NCI-H2171 (cell line): ENCODE measurements around the gene CECR2.
"Not testable (repeated sequence)": the region's sequence is repeated elsewhere in the genome, so short reads cannot be mapped to it uniquely, and the experiment has no call there.

Experiments used
- DNase-seq: peaks from one replicate; lab custom pipeline; 2025; lab: John Stamatoyannopoulos, UW

The CECR2 gene

DNA sequence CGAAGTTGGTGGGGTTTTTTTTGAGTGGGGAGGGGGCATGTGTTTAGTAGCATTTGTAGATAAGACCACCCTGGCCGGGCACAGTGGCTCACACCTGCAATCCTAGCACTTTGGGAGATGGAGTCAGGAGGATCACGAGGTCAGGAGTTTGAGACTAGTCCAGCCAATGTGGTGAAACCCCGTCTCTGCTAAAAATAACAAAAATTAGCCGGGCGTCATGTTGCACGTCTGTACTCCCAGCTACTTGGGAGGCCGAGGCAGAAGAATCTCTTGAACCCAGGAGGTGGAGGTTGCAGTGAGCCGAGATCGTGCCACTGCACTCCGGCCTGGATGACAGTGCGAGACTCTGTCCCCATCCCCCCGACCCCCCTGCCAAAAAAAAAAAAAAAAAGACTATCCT is 34.6 kb downstream of the CECR2 start:
- no peak for DNase-seq

- no peak for DNase-seq
These were observed 38.4 kb downstream of the CECR2 start for GRCh38 chr22:17407643-17408042.

GRCh38 chr22:17410576-17410975 is 41.3 kb downstream of the CECR2 start:
- DNase-seq, result no peak

GRCh38 chr22:17411213-17411612 is 42.0 kb downstream of the CECR2 start:
- peak; percentile 89 for DNase-seq

DNA sequence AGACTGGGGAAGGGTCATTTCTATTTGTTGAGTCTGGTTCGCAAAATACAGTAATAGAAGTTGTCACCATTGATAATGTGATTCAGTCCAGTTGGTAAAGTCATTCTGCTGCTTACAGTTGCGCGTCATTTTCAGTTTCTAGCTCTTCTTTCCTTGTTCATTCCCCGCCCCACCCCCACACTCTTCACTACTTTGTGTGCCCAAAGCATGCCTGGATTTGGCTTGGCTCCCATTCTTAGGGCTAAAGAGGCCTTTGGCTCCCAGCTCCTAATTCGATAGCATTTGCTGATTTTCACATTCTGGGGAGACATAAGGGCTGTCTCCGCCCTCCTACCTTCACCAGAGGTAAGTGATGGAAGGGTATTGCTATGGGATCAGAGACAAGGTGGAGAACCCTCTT is 43.0 kb downstream of the CECR2 start:
- peak; percentile 45 for DNase-seq

- DNase-seq, result no peak
These were observed 49.6 kb downstream of the CECR2 start for GRCh38 chr22:17418890-17419324.

DNA sequence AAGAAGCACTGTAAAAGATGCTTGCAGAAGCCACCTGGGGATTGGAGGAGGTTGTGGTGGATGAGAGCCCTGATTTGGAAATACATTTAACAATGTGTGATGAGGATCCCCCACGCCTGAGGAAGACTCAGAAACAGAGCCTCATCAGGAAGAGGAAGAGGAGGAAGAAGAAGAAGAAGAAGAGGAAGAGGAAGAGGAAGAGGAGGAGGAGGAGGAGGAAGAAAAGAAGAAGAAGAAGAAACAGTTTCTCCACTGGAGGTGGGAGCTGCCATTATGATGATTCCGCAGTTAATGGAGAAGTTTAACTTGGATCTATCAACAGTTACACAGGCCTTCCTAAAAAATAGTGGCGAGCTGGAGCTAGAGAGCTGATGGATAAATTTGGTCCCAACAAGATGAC is 50.1 kb downstream of the CECR2 start:
- DNase-seq, result no peak

- no peak for DNase-seq
These were observed 53.6 kb downstream of the CECR2 start for GRCh38 chr22:17422736-17423343.

- DNase-seq, result no peak
These were observed 54.4 kb downstream of the CECR2 start for GRCh38 chr22:17423616-17424015.

DNA sequence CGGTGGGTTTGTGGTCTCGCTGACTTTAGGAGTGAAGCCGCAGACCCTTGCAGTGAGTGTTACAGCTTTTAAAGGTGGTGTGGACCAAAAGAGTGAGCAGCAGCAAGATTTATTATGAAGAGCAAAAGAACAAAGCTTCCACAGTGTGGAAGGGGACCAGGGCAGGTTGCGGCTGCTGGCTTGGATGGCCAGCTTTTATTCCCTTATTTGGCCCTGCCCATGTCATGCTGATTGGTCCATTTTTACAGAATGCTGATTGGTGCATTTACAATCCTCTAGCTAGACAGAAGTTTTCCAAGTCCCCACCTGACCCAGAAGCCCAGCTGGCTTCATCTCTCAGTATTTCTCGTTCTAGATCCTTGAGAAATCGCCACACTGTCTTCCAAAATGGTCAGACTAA is 58.3 kb downstream of the CECR2 start:
- not testable (repeated sequence) for DNase-seq

DNA sequence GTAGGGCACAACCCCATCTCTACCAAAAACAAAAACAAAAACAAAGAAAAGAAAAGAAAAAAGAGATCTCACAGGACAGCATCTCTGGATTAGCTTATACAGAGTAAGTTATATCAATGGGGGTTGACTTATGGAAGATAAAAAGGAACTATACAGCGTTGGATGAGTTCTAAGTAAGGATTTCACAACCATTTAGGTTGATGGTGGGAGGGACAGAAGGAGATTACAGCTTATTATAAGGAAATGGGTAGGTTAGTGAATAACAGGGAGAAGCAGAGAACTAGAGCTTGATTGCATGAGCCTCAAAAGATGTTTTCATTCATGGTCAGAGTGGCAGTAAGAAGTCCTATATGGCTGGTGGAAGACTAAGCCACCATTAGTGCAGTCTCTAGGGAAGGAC is 60.3 kb downstream of the CECR2 start:
- DNase-seq, result no peak

DNA sequence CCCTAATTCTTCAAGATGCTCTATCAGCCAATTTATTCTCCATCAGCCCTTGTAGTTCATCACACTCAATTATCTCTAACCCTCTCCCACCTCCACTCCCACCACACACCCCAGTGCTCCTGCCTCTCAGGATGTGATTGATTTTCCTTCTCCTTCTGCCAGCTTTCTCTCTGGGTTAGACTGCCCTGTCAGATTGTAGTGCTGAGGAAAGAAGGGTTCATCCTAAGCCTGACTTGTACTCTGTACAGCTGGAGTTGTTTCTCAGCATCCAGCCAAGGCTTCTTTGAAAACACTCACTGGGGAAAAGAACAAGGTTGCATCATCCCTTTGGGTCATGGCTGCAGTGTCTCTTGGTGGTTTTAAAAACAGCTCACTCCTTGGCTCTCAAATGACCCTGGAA is 61.2 kb downstream of the CECR2 start:
- DNase-seq, result no peak

- DNase-seq, result no peak
These were observed 61.9 kb downstream of the CECR2 start for GRCh38 chr22:17431179-17431578.

GRCh38 chr22:17434856-17435255 is 65.6 kb downstream of the CECR2 start:
- no peak for DNase-seq

GRCh38 chr22:17435375-17435774 is 66.1 kb downstream of the CECR2 start:
- DNase-seq, result no peak

GRCh38 chr22:17436382-17436980 is 67.2 kb downstream of the CECR2 start:
- no peak for DNase-seq

GRCh38 chr22:17436981-17437412 is 67.7 kb downstream of the CECR2 start:
- DNase-seq, result no peak

DNA sequence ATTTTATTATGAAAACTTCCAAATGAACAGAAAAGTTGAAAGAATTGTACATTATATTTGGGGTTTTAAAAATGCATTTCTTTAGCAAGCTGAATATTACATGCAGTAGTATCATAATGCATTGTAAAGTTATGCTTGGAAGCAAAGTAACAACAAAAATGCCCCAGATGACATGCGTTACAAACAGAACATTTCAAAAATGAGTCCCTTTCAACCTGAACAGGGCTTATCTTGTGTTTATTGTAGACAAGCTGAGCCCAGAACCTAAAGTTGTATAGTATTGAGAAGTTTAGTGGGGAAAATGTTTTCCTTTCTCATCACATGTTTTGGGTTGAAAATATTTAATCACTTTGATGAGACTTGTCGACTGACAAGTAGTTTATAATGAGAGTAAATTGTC is 68.8 kb downstream of the CECR2 start:
- DNase-seq, result no peak

DNA sequence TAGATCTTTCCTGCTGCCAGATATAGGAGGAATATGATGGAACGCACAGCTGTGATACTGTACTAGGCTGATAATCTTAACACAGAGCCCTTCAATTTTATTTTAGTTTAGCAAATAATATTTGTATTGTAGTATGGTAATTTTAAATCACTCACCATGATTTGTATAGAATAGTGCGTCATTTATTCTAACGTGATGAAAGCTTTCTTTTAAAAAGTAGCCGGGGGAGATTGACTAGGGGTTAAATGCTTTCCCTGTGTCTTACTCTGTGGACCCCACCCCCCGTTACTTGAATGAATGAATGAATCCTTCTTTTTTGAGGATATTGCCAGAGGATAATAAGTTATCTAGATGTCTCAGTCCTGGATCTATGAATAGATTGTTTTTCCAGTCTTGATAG is 72.1 kb downstream of the CECR2 start:
- DNase-seq, result no peak

GRCh38 chr22:17443405-17444203 is 74.3 kb downstream of the CECR2 start:
- peak; percentile 40 for DNase-seq

DNA sequence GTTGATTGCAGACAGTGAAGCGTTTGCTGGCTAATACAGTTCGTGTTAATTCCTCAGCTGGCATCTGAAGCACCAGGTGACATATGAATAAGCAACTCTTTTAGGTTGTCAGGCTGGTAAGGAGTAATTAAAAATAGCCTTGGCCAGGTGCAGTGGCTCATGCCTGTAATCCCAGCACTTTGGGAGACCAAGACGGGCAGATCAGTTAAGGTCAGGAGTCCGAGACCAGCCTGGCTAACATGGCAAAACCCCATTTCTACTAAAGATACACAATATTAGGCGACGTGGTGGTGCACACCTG is 74.9 kb downstream of the CECR2 start:
- no peak for DNase-seq

DNA sequence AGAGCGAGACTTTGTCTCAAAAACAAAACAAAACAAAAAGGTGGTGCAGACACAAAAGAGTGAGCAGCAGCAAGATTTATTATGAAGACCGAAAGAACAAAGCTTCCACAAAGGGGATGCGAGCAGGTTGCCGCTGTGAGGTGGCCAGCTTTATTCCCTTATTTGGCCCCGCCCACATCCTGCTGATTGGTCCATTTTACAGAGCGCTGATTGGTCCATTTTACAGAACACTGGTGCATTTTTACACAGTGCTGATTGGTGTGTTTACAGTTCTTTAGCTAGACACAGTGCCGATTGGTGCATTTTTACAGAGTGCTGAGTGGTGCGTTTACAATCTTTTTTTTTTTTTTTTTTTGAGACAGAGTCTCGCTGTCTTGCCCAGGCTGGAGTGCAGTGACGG is 77.4 kb downstream of the CECR2 start:
- no peak for DNase-seq

DNA sequence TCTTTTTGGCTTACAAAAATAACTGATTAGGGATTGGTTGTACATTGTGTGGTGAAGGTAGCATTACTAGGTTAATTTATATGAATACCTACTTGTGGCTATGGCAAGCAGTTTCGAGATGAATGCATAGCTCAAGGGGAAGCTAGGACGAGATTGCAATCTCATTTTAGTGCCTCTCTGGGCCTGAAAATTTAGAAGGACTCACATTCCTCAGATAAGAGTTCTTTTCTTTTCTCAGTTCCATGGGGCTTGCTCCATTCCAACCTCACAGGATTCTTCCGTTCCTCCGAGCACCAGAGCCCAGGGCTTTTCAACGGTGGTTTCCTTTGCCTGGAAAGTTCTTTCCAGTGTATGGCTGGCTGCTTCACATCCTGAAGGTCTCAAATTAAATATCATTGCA is 82.1 kb downstream of the CECR2 start:
- no peak for DNase-seq

DNA sequence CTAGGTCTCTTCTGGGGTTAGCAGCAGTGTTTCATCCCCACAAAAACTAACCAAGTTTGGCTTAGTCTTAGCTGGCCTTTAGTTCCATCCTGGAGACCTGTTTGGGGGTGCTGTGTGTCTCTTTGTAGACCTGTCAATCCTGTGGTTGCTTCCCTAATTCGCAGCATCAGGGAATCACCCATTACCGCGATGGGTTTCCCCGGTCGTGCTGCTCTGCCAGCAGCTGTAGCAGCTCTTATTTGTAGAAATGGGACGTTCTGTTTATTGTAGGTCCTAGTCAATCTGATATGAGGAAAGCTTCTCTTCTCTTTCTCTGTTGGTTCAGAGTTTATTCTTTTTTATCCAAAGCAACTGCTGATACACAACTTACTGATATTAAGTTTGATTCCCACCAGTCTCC is 91.6 kb downstream of the CECR2 start:
- DNase-seq, result no peak
